Stimulated activated CD4-positive, alpha-beta T cell treated with anti-CD3 and anti-CD28 coated beads, Interleukin-2, amount 100 ng/mL, for 4 hours (primary cell): Measurements from ENCODE around the gene NFE2L1.
"Not testable (repeated sequence)": the region's sequence is repeated elsewhere in the genome, so short reads cannot be mapped to it uniquely, and the experiment has no call there.

Experiments
- DNase-seq: peaks from one replicate; pipeline ENCODE4 v3.0.0-alpha.2; 2020; ENCODE audit warnings: low read depth

The NFE2L1 gene

GRCh38 chr17:48047741-48048383 is at the start of gene NFE2L1:
NFE2L1 (plus strand) TSS chr17:48048359; CDS start chr17:48051119, 2,760 bp downstream.
- peak; percentile 97 for DNase-seq

- no peak for DNase-seq
These were observed 48.6 kb upstream of the NFE2L1 start for GRCh38 chr17:47999582-47999981.

GRCh38 chr17:48001197-48001596 is 47.0 kb upstream of the NFE2L1 start:
- DNase-seq, result no peak

GRCh38 chr17:48001657-48002056 is 46.5 kb upstream of the NFE2L1 start:
- DNase-seq, result not testable (repeated sequence)

GRCh38 chr17:48002266-48002915 is 45.8 kb upstream of the NFE2L1 start:
- DNase-seq, result no peak

- DNase-seq, result no peak
These were observed 45.2 kb upstream of the NFE2L1 start for GRCh38 chr17:48002916-48003416.

- no peak for DNase-seq
These were observed 44.6 kb upstream of the NFE2L1 start for GRCh38 chr17:48003417-48004151.

- DNase-seq, result no peak
These were observed 43.2 kb upstream of the NFE2L1 start for GRCh38 chr17:48004983-48005382.

- no peak for DNase-seq
These were observed 41.0 kb upstream of the NFE2L1 start for GRCh38 chr17:48006936-48007709.

GRCh38 chr17:48010193-48010592 is 38.0 kb upstream of the NFE2L1 start:
- DNase-seq, result no peak

GRCh38 chr17:48011405-48012150 is 36.6 kb upstream of the NFE2L1 start:
- peak; percentile 15 for DNase-seq

GRCh38 chr17:48012151-48012520 is 36.0 kb upstream of the NFE2L1 start:
- DNase-seq, result peak; percentile 46

- no peak for DNase-seq
These were observed 35.5 kb upstream of the NFE2L1 start for GRCh38 chr17:48012654-48013053.

GRCh38 chr17:48013876-48014594 is 34.1 kb upstream of the NFE2L1 start:
- no peak for DNase-seq

GRCh38 chr17:48014595-48015111 is 33.5 kb upstream of the NFE2L1 start:
- DNase-seq, result no peak

- DNase-seq, result no peak
These were observed 32.0 kb upstream of the NFE2L1 start for GRCh38 chr17:48016112-48016511.

- not testable (repeated sequence) for DNase-seq
These were observed 30.4 kb upstream of the NFE2L1 start for GRCh38 chr17:48017817-48018158.

GRCh38 chr17:48021934-48022333 is 26.2 kb upstream of the NFE2L1 start:
- no peak for DNase-seq

- DNase-seq, result no peak
These were observed 25.3 kb upstream of the NFE2L1 start for GRCh38 chr17:48022901-48023300.

GRCh38 chr17:48023400-48024148 is 24.6 kb upstream of the NFE2L1 start:
- no peak for DNase-seq
